GM12878 (cell line): ENCODE results near the gene MYO18B. TPM values are rescaled to one million over a fixed set of nuclear protein-coding genes. Genes with fewer than 3 reads are reported as not detected.

ENCODE experiments used
- ATAC-seq: fragments of 200-7000 bp; cut with Tn5 transposase; 3 replicates; pipeline ENCODE4 v1.9.1; 2020; ENCODE audit warnings: mild to moderate bottlenecking, moderate library complexity
- BruUV-seq: library from RNA; stranded (reverse); fragments of 400-500 nt; replicated peaks from 2 replicates; lab custom pipeline; 2021; lab: Mats Ljungman, UMichigan
- CTCF ChIA-PET: fragments of 300-600 bp; sonication (Branson Sonifier 250); formaldehyde crosslinking; extraction: SDS; loops from one replicate; lab custom pipeline; 2021; ENCODE audit warnings: inconsistent platforms; lab: Yijun Ruan, JAX
- POLR2A ChIA-PET: fragments of 350-600 bp; formaldehyde crosslinking; extraction: SDS; loops from one replicate; lab custom pipeline; 2021; ENCODE audit warnings: inconsistent platforms; lab: Charles Lee
- RAD21 ChIA-PET: fragments of 300-600 bp; sonication (Branson Sonifier 250); formaldehyde crosslinking; loops from one replicate; lab custom pipeline; 2023; ENCODE audit warnings: antibody characterized with exemption; ENCODE audit not compliant: unreplicated experiment; lab: Charles Lee
- SMC1A ChIA-PET: fragments of 300-600 bp; sonication (Branson Sonifier 250); formaldehyde crosslinking; loops from one replicate; lab custom pipeline; 2023; ENCODE audit not compliant: unreplicated experiment, uncharacterized antibody; lab: Charles Lee
- DNase-seq: peaks from one replicate; pipeline ENCODE4 v3.0.0-alpha.2; 2011; ENCODE audit warnings: low read depth, low spot score
- FAIRE-seq: peaks from 3 replicates; lab custom pipeline; 2011; peaks lifted over from hg19 to GRCh38; lab: Jason Lieb, UNC
- H2AFZ ChIP-seq: 2 replicates; pipeline ENCODE4 v1.6.0; 2011; ENCODE audit warnings: low read depth, low read length, control low read depth; ENCODE audit not compliant: control insufficient read depth
- H3K27ac ChIP-seq: 2 replicates; pipeline ENCODE4 v1.5.1; 2011; ENCODE audit warnings: control low read depth; ENCODE audit not compliant: control insufficient read depth, insufficient read depth
- H3K27me3 ChIP-seq, 2 experiments: replicated peaks in 1 of 2; 2 replicates each; pipeline versions ENCODE4 v1.6.0 to v1.6.1; 2011; ENCODE audit warnings: low read length in 1 of 2; ENCODE audit not compliant: control insufficient read depth in 2 of 2, insufficient read depth in 2 of 2
- H3K36me3 ChIP-seq, 2 experiments: 2 replicates each; pipeline ENCODE4 v1.5.1; 2011; ENCODE audit warnings: low read length in 1 of 2; ENCODE audit not compliant: control insufficient read depth in 2 of 2, insufficient read depth in 2 of 2
- H3K4me1 ChIP-seq: 2 replicates; pipeline ENCODE4 v1.6.1; 2011; ENCODE audit warnings: mild to moderate bottlenecking, low read length, moderate library complexity, mixed read lengths; ENCODE audit not compliant: control insufficient read depth, insufficient read depth
- H3K4me2 ChIP-seq: 2 replicates; pipeline ENCODE4 v1.6.0; 2011; ENCODE audit warnings: control low read depth; ENCODE audit not compliant: control insufficient read depth, insufficient read depth
- H3K4me3 ChIP-seq: fragments of 200-600 bp; sonication (generic); 2 replicates; pipeline ENCODE4 v1.5.1; 2016
- H3K79me2 ChIP-seq: 2 replicates; pipeline ENCODE4 v1.6.0; 2011; ENCODE audit warnings: low read length; ENCODE audit not compliant: control insufficient read depth, insufficient read depth
- H3K9ac ChIP-seq: 2 replicates; pipeline ENCODE4 v1.8.0; 2011; ENCODE audit warnings: low read length, control low read depth, mixed read lengths; ENCODE audit not compliant: control insufficient read depth, insufficient read depth
- H3K9me3 ChIP-seq: replicated peaks from 3 replicates; pipeline ENCODE4 v1.5.1; 2011; ENCODE audit warnings: mild to moderate bottlenecking, low read length; ENCODE audit not compliant: control insufficient read depth, insufficient read depth
- H4K20me1 ChIP-seq: 2 replicates; pipeline ENCODE4 v1.6.0; 2011; ENCODE audit not compliant: control insufficient read depth, insufficient read depth
- CHD4 ChIP-seq: fragments of 200-600 bp; sonication (generic); IDR thresholded peaks from 2 replicates; pipeline ENCODE4 v1.6.1; 2016; ENCODE audit warnings: mild to moderate bottlenecking
- DPF2 ChIP-seq: fragments of 450-650 bp; IDR thresholded peaks from 2 replicates; pipeline ENCODE4 v1.6.1; 2017; ENCODE audit warnings: mild to moderate bottlenecking
- FOXK2 ChIP-seq: fragments of 450-650 bp; IDR thresholded peaks from 2 replicates; pipeline ENCODE4 v1.6.1; 2017; ENCODE audit warnings: mild to moderate bottlenecking, moderate library complexity
- GATAD2B ChIP-seq: fragments of 450-650 bp; conservative IDR thresholded peaks from 2 replicates; pipeline ENCODE4 v1.6.1; 2017; ENCODE audit warnings: low read depth, mild to moderate bottlenecking, moderate library complexity
- IKZF2 ChIP-seq, 2 experiments: fragments of 450-650 bp; IDR thresholded peaks; 2 replicates each; pipeline ENCODE4 v1.6.1; 2017; ENCODE audit warnings: mild to moderate bottlenecking in 2 of 2, moderate library complexity in 2 of 2
- JUNB ChIP-seq: IDR thresholded peaks from 2 replicates; pipeline ENCODE4 v1.6.1; 2016; ENCODE audit warnings: antibody characterized with exemption, mild to moderate bottlenecking
- KDM1A ChIP-seq: fragments of 200-600 bp; sonication (generic); IDR thresholded peaks from 2 replicates; pipeline ENCODE4 v1.6.1; 2016; ENCODE audit warnings: borderline replicate concordance
- LARP7 ChIP-seq: fragments of 450-650 bp; IDR thresholded peaks from 2 replicates; pipeline ENCODE4 v1.6.1; 2017; ENCODE audit warnings: mild to moderate bottlenecking
- POU2F2 ChIP-seq: IDR thresholded peaks from 3 replicates; pipeline ENCODE4 v1.6.1; 2011; ENCODE audit warnings: low read depth, mild to moderate bottlenecking, low read length, borderline replicate concordance
- SMC3 ChIP-seq: IDR thresholded peaks from 2 replicates; pipeline ENCODE4 v1.6.1; 2011; ENCODE audit warnings: low read length, improper control_type of control experiment, borderline replicate concordance
- WGBS: methylation state at CpG from one replicate; pipeline ENCODE4 v1.1.6; 2016; ENCODE audit warnings: low lambda C conversion rate; ENCODE audit not compliant: insufficient replicate concordance, insufficient coverage; ENCODE audit errors: missing lambda C conversion rate; 5-methylcytosine and 5-hydroxymethylcytosine counted together
- in situ Hi-C: fragments of 300-500 bp; cut with MboI; formaldehyde crosslinking; loops from 9 replicates; pipeline ENCODE4 v1.14.3; 2018; ENCODE audit warnings: mixed read lengths
- intact Hi-C: fragments of 100-400 bp; cut with micrococcal nuclease; formaldehyde crosslinking; loops from one replicate; pipeline ENCODE4 v1.14.2; 2022; ENCODE audit not compliant: unreplicated experiment
- polyA plus RNA-seq, 11 experiments: library from polyadenylated mRNA; depleted of rRNA in 4 of 11; unstranded in 6 of 11; stranded (reverse) in 5 of 11; fragments of >200 nt; fragmentation: Nextera tagmentation in 4 of 11; fragmentation: Illumina TruSeq in 1 of 11; extraction: Ambion mirVana in 4 of 11; extraction: Trizol in 1 of 11; gene quantifications; 1 replicate in 1 of 11; 2 replicates in 10 of 11; pipeline versions ENCODE4 v1.2.1 to v1.2.3, GENCODE V29; 2011 to 2016; ENCODE audit warnings: inconsistent platforms in 2 of 11, missing spikeins in 2 of 11, low read depth in 1 of 11
- total RNA-seq, 4 experiments: library from RNA; depleted of rRNA in 3 of 4; stranded (reverse); fragments of >200 nt in 3 of 4; fragmentation: Illumina TruSeq in 1 of 4; extraction: Trizol in 1 of 4; gene quantifications; 2 replicates each; pipeline versions ENCODE4 v1.2.1 to v1.2.3, GENCODE V29; 2013 to 2021
- TF ChIP-seq, protein P1 (sequence below): IDR thresholded peaks from 2 replicates; pipeline ENCODE4 v1.6.1; 2012; ENCODE audit warnings: low read length, inconsistent platforms
- TF ChIP-seq, protein P2 (sequence below): fragments of 450-650 bp; IDR thresholded peaks from 2 replicates; pipeline ENCODE4 v1.6.1; 2017; ENCODE audit warnings: mild to moderate bottlenecking, low read depth, inconsistent platforms; ENCODE audit not compliant: poor library complexity, severe bottlenecking

Gene MYO18B
- total and polyA plus RNA-seq, 10 of the 15 experiments (the other 5 are each of a cell fraction or from before 2014, with no cell fraction given) = 0.05 to 2.1 (median 0.51) TPM; not detected in 1

GRCh38 chr22:25818541-25818940 lies 76.6 kb downstream of the MYO18B start:
- H3K4me1 ChIP-seq = no peaks in the 10 kb centered on the region
- ChIA-PET RAD21 (no interaction called here), CTCF (no interaction called here), POLR2A (interaction anchor here (0.6 kb wide), 1 partner anchor 1802 kb away, joined by 4 read pairs; no protein-coding TSS in a partner anchor), SMC1A (no interaction called here)
- 41% methylated on average over 4 of the region's 4 CpGs for WGBS
- no peak overlapping the region for H3K4me3 ChIP-seq
- in situ Hi-C loops = no loop called here
- intact Hi-C loops = no loop called here
- ATAC-seq = no peak
- FAIRE-seq = no peak
- H3K4me2 ChIP-seq = no peak overlapping the region
- BruUV-seq = no TSS peak
- no peaks in the 10 kb centered on the region for H4K20me1 ChIP-seq
- no peak overlapping the region for H2AFZ ChIP-seq
- no peak overlapping the region for H3K9ac ChIP-seq
- no peak for DNase-seq
- H3K79me2 ChIP-seq = no peaks in the 10 kb centered on the region
- no peaks in the 10 kb centered on the region; a peak in 2 of 4 replicates for H3K27me3 ChIP-seq
- no peaks in the 10 kb centered on the region for H3K36me3 ChIP-seq
- no peak for TF ChIP-seq LARP7
- TF ChIP-seq CHD4 = no peak
- TF ChIP-seq DPF2 = no peak
- no peak for TF ChIP-seq IKZF2 (IDR thresholded peaks at IDR 0.05)
- TF ChIP-seq, protein P1, sequence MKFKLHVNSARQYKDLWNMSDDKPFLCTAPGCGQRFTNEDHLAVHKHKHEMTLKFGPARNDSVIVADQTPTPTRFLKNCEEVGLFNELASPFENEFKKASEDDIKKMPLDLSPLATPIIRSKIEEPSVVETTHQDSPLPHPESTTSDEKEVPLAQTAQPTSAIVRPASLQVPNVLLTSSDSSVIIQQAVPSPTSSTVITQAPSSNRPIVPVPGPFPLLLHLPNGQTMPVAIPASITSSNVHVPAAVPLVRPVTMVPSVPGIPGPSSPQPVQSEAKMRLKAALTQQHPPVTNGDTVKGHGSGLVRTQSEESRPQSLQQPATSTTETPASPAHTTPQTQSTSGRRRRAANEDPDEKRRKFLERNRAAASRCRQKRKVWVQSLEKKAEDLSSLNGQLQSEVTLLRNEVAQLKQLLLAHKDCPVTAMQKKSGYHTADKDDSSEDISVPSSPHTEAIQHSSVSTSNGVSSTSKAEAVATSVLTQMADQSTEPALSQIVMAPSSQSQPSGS = no peak
- TF ChIP-seq POU2F2 = no peak
- TF ChIP-seq GATAD2B = no peak
- TF ChIP-seq, protein P2, sequence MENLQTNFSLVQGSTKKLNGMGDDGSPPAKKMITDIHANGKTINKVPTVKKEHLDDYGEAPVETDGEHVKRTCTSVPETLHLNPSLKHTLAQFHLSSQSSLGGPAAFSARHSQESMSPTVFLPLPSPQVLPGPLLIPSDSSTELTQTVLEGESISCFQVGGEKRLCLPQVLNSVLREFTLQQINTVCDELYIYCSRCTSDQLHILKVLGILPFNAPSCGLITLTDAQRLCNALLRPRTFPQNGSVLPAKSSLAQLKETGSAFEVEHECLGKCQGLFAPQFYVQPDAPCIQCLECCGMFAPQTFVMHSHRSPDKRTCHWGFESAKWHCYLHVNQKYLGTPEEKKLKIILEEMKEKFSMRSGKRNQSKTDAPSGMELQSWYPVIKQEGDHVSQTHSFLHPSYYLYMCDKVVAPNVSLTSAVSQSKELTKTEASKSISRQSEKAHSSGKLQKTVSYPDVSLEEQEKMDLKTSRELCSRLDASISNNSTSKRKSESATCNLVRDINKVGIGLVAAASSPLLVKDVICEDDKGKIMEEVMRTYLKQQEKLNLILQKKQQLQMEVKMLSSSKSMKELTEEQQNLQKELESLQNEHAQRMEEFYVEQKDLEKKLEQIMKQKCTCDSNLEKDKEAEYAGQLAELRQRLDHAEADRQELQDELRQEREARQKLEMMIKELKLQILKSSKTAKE = no peak
- no peak for TF ChIP-seq SMC3
- TF ChIP-seq FOXK2 = no peak
- no peak for TF ChIP-seq JUNB
- no peak for TF ChIP-seq KDM1A
- H3K9me3 ChIP-seq = no peaks in the 10 kb centered on the region; the same call in 2 of the 3 replicates
- H3K27ac ChIP-seq = no peak overlapping the region
